ENCODE measurements around the gene DPF1. TPM values are rescaled to one million over a fixed set of nuclear protein-coding genes. Genes with fewer than 3 reads are reported as not detected.
"Not testable (repeated sequence)": the region's sequence is repeated elsewhere in the genome, so short reads cannot be mapped to it uniquely, and the experiment has no call there.

The DPF1 gene
- total RNA-seq, 2 donors from 2014 or later: not detected

DNA sequence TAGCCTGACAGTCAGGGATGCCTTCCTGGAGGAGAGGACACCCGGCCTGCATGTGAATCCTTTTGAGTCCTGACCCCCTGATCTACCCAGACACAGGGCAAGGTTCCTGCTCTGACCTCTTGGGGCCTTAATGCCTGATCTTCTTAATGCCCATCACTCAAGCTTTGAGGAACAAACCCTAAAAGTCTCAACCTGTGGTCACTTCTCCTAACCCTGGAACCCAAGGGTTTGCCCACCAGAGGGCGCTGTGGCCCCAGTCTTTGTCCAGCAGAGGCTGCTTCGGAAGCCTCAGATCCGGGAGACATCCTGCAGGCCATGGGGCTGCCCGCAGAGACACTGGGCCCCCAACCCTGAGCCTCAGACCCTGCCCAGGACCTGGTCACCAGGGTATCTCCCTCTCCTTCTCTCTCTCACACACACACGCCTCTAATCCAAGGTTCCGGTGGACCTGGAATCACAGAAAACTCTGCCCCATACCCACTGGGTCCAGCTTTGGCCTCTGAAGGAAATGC, 9.8 kb upstream of the DPF1 start:
- no peaks in the 10 kb centered on the region for H3K9me3 ChIP-seq
- H3K4me3 ChIP-seq: no peak overlapping the region
- H3K27ac ChIP-seq: no peak overlapping the region
- H3K4me1 ChIP-seq: peaks cover 0 to 6% of the 10 kb centered on the region in 2 donors
- peaks cover 3 to 6% of the 10 kb centered on the region in 2 donors for H3K27me3 ChIP-seq
- peak; percentile 43 to 85 for TF ChIP-seq CTCF (IDR thresholded peaks at IDR 0.05)
- H3K36me3 ChIP-seq: no peaks in the 10 kb centered on the region
- DNase-seq (ENCODE audit: low spot score): peak; percentile 76

DNA sequence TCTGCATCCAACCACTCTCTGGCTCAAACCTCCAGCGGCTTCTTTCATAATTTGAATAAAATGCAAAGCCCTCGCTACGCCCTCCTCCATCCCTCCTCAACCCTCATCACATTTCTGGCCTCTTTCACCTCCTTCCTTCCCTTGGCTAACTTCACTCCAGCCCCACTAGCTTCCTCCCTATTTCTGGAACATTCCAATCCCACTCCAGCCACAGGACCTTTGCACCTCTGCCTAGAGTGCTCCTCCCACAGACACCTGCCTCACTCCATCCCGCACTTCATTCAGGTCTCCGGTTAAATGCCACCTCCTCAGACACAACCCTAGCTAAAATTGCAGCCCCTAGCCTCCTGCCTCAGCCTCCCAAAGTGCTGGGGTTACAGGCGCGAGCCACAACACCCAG, 7.9 kb upstream of the DPF1 start:
- no peak overlapping the region for H3K27ac ChIP-seq
- H3K9me3 ChIP-seq: no peaks in the 10 kb centered on the region
- DNase-seq (ENCODE audit: low spot score): no peak
- H3K36me3 ChIP-seq: no peaks in the 10 kb centered on the region
- no peak overlapping the region for H3K4me3 ChIP-seq
- no peak for TF ChIP-seq CTCF (IDR thresholded peaks at IDR 0.05)
- H3K27me3 ChIP-seq: peaks cover 5 to 17% of the 10 kb centered on the region in 2 donors
- H3K4me1 ChIP-seq: peaks cover 0 to 15% of the 10 kb centered on the region in 2 donors

DNA sequence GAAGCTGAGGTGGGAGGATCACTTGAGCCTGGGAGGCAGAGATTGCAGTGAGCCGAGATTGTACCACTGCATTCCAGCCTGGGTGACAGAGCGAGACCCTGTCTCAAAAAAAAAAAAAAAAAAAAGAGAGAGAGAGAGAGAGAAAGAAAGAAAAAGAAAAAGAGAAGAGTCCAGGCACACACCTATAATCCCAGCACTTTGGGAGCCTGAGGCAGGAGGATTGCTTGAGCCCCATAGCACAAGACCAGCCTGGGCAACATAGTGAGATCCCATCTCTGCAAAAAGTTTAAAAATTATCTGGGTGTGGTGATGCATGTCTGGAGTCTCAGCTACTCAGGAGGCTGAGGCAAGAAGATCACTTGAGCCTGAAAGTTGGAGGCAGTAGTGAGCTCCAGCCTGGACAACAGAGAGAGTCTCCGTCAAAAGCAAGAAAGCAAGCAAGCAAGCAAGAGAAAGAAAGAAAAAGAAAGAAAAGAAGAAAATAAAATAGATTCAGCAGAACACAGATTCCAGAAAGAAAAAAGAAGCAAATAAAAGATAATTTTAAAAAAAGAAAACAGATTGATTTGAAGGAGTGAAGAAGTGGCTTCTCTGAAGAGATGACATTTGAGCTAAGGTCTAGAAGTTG, 6.6 kb upstream of the DPF1 start:
- not testable (repeated sequence) for H3K36me3 ChIP-seq; DNase-seq (ENCODE audit: low spot score); H3K9me3 ChIP-seq; H3K4me3 ChIP-seq; H3K27ac ChIP-seq
- Histone ChIP-seq H3K4me1 (peaks cover 0 to 15% of the 10 kb centered on the region in 2 donors), H3K27me3 (peaks cover 5 to 17% of the 10 kb centered on the region in 2 donors)

GRCh38 chr19:38229585-38230073, 5.6 kb upstream of the DPF1 start:
- H3K4me3 ChIP-seq: peak overlapping the region in 1 of 2 donors; percentile 38

GRCh38 chr19:38228491-38229439, 4.7 kb upstream of the DPF1 start:
- no peak overlapping the region for H3K27ac ChIP-seq
- no peak for DNase-seq (ENCODE audit: low spot score)
- no peaks in the 10 kb centered on the region for H3K9me3 ChIP-seq
- peaks cover 5 to 20% of the 10 kb centered on the region in 2 donors for H3K27me3 ChIP-seq
- peaks cover 0 to 22% of the 10 kb centered on the region in 2 donors for H3K4me1 ChIP-seq
- no peaks in the 10 kb centered on the region for H3K36me3 ChIP-seq
- no peak for TF ChIP-seq CTCF (IDR thresholded peaks at IDR 0.05)
- peak overlapping the region in 1 of 2 donors; percentile 38 for H3K4me3 ChIP-seq

More at GRCh38 chr19:38229585-38230073, 5.6 kb upstream of the DPF1 start:
- no peaks in the 10 kb centered on the region for H3K9me3 ChIP-seq
- H3K4me1 ChIP-seq: peaks cover 0 to 15% of the 10 kb centered on the region in 2 donors
- H3K27me3 ChIP-seq: peaks cover 5 to 17% of the 10 kb centered on the region in 2 donors
- no peak overlapping the region for H3K27ac ChIP-seq
- no peaks in the 10 kb centered on the region for H3K36me3 ChIP-seq
- TF ChIP-seq CTCF (IDR thresholded peaks at IDR 0.05): no peak
- DNase-seq (ENCODE audit: low spot score): no peak

DNA sequence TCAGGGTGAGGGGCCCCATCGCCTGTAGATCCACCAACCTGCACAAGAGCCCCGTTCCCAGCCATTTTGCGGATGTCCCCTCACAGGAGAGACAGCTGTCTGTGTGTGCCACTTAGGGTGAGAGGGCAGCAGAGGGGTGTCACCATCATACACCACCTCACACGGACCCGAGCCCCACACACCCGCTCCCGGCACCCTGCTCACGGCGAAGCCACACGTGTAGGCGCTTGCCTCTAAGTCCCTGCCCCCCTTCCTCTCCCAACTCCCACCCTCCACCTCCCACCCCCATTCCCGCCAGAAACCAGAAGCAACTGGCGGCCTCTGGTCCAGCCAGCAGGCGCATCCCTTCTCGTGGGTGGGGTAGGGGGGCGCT, 4.0 kb upstream of the DPF1 start:
- Histone ChIP-seq H3K9me3 (no peaks in the 10 kb centered on the region), H3K36me3 (no peaks in the 10 kb centered on the region), H3K27me3 (peaks cover 5 to 22% of the 10 kb centered on the region in 2 donors), H3K27ac (no peak overlapping the region), H3K4me1 (peaks cover 0 to 24% of the 10 kb centered on the region in 2 donors), H3K4me3 (peak overlapping the region in 1 of 2 donors; percentile 38)
- DNase-seq (ENCODE audit: low spot score): no peak
- no peak for TF ChIP-seq CTCF (IDR thresholded peaks at IDR 0.05)
